HG03558 (cell line): ENCODE data around the gene COL12A1.

ENCODE experiments used
- ATAC-seq: cut with Tn5 transposase; IDR thresholded peaks from one replicate; pipeline ENCODE4 v1.9.1; 2021; ENCODE audit warnings: moderate number of reproducible peaks; ENCODE audit not compliant: unreplicated experiment; ENCODE audit errors: extremely low read depth

COL12A1 gene

DNA sequence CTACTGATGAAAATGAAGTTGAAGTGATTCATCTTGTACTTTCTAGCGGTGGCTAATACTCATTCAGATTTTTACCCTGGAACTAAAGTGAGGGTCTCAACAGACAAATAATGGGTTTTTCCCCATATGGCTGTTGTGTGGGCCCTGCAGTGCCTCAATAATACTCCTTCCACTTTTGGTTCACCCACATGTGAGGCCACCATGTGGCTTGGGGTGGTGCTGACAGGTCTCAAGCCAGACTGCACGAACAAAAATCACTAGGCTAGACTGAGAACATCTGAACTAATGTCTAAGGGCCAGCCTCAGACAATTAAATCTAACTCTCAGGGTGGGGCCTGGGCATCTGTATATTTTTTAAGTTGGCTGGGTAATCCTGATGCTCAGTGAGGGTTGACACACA is 7.9 kb upstream of the COL12A1 start:
- ATAC-seq = no peak

DNA sequence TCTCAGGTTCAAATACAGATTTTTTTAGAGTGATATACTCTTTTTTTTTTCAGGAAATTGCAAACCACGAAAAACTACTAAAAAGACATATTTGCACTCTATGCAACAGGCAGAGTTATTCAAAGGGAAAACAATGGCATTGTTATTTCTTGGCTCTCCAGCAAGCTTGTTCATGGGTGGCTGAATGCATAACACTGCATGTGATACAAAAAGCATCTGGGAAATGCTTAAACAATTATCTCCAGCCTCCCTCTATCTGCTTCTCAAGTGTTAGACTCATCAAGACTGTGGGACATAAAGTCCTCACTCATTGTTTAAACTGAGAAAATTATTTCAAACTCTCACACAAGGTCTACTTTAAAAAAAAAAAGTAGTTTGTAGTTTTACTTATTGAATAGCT is 7.3 kb upstream of the COL12A1 start:
- ATAC-seq = no peak

- ATAC-seq = no peak
Observed at GRCh38 chr6:75211920-75212590, 6.2 kb upstream of the COL12A1 start.

DNA sequence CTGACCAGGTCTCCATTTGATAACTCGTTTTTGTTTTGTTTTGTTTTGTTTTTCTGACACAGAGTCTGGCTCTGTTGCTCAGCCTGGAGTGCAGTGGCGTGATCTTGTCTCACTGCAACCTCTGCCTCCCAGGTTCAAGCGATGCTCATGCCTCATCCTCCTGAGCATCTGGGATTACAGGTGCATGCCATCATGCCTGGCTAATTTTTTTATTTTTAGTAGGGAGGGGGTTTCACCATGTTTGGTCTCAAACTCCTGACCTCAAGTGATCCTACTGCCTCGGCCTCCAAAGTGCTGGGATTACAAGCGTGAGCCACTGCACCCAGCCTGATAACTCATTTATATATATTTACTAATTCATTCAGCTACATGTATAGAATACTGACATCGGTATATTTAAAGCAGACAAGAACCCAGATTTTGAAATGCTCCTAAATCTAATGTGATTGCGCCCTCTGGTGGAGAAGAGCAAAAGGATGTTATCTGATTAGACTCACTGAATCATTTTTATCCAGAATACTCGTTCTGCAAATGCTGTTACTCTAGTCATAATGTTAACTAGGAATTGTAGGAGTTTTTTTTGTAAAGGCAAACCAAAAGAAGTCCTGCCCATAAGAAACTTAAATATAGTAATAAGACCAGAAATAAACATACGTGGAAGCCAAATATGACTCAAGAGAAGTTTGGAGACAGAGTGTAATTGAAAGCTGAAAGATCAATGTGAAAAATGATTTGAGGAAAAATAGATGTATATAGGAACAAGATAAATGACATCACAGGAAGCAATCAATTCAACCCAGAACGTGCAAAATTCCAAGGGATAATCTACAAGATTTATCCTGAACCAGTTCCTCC is 5.3 kb upstream of the COL12A1 start:
- ATAC-seq = no peak

GRCh38 chr6:75209184-75209723 is 3.4 kb upstream of the COL12A1 start:
- ATAC-seq = no peak

- peak; percentile 42 for ATAC-seq
Observed at GRCh38 chr6:75208298-75209183, 2.7 kb upstream of the COL12A1 start.

DNA sequence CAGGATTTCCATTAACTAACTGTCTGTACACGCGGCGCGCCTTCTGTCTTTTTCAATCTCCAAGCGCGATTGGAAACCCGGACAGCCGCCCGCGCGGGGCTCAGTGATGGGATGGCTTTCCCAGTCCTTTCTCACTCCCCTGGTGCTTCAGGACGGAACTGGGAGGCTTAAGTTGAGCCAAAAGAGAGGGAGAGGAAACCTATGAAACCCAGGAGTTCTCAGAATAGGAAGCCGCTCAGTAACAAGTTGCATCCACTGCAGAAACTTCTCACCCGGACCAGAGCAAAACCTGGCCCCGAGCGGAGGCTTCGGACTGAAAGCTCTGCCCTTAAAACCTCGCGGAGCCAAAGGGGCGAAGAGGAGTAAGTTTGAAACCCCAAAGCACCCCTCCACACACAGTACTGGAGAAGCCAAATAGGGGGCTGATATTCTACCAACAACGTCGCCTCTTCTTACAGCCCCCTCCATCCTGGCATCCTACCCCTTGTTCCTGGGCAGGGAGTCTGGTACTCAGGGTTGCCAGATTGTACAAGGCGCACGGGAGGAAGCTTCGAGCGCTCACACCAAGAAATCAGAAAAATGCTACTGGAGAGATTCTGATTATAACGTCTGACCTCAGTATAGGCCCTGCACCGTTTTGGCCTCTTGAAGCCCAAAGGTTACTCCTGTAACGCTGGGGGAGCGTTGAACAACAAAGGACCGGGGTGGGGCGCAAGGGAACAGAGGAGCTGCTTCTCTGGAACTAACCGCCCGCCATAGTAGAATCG is 906 bp upstream of the COL12A1 start:
- no peak for ATAC-seq

DNA sequence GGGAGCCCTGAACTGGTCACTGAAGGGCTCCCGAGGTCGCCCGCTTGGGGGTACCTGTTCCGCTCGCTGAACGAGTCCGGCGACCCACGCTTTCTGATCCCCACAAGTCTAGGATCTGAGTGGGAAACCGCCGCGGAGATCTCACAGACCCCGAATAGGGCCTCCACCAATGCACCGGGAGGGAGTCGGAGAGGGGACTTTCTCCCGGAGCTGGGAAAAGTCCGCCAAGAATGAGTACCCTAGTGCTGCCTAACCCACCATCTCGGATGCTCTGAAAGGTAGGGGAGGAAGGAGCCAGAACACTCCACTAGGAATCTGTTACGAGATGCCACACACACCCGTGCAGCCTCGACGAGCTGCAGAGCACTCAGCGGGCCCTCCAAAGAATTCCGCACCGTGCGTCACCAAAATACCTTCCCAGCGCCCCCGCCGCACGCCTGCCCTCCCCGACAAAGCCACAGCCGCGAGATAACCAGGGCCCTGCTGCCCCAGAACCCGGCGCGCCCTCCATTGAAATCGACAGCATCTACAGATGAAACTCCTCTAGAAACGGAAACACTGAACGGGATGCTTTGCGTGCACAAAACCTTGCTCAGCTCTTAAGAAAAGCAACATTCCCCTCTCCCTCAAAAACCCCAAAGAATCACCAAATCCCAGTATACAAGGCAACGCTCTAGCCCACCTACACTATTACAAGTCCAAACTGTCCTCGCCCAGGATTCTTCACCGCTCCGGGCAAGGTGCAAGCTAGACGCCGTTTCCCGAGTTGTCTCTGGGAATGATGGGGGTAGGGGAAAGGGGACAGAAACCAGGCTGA is 686 bp downstream of the COL12A1 start:
- ATAC-seq = no peak

DNA sequence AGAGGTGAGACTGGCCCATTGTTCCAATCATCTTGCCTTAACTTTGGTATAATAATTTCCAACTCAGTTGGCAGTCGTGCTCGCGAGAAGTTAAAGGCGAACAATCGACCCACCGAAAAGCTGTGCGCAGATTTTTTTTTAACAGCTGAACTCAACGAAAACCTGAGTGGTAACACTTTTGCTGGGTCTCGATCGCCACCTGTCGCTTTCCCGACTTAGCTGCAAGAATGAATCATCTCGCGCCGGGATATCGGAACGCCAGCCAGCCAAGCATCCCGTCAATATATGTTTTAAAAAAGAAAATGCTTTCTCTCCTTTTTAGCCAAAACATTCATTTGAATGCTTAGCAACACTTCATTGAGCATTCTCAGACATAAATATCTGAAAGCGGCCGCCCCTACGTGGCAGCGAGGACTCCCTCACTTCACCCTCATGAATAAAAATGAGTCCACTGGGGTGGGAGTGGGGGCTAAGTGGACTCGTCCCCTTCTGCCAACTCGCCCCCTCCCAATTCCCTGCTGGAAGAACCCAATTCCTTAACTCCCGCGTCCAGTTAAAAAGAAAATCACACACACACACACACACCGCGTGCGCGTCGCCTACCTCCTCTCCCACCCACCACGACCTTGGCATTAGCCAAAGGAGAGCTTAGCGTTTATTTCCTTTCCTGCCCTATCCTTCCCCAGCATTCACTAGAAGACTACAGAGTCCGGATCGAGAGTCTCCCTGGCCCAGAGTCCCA is 1.5 kb downstream of the COL12A1 start:
- ATAC-seq = no peak

GRCh38 chr6:75203721-75204120 is 2.1 kb downstream of the COL12A1 start:
- ATAC-seq = no peak

DNA sequence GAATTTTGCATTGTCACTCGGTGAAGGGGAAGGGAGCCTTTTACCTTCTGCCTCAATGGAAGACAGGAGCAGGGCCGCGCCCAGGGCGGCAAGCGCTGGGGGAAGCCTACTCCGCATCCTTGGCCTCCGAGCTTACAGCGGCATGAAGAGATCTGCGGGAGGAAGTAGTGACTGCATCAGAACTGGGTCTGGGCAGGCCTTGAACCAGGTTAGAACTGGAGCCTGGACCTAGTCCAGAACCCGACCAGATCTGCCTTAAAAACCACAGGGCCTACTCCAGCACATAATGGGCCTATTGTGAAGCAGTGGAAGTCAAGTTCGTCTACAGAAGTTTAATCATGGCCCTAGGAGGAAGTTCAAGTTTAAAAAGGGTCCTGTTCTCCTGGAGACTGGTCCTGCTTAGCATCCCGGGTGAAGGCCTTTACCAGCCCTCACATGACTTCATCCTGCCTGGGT is 3.1 kb downstream of the COL12A1 start:
- ATAC-seq = no peak

- ATAC-seq = no peak
Observed at GRCh38 chr6:75201901-75202672, 3.8 kb downstream of the COL12A1 start.

- no peak for ATAC-seq
Observed at GRCh38 chr6:75201021-75201420, 4.8 kb downstream of the COL12A1 start.

DNA sequence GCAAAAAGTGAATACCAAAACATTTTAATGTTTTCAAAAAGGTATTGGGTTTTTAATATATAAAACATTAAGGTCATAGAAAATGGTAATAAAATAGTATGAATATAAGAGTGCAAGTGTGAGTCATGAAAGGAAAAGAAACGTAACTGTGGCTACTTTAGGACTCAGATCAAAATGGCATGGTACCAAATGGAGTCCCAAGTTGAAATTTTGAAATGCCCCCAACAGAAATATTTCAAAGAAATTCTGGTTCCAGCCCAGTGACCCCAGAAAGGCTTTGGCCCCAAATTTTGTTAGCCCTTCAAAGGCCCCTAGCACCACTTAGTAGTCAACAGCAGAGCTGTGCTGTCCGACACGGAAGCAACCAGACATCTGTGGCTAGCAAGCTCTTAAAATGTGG is 6.0 kb downstream of the COL12A1 start:
- no peak for ATAC-seq

DNA sequence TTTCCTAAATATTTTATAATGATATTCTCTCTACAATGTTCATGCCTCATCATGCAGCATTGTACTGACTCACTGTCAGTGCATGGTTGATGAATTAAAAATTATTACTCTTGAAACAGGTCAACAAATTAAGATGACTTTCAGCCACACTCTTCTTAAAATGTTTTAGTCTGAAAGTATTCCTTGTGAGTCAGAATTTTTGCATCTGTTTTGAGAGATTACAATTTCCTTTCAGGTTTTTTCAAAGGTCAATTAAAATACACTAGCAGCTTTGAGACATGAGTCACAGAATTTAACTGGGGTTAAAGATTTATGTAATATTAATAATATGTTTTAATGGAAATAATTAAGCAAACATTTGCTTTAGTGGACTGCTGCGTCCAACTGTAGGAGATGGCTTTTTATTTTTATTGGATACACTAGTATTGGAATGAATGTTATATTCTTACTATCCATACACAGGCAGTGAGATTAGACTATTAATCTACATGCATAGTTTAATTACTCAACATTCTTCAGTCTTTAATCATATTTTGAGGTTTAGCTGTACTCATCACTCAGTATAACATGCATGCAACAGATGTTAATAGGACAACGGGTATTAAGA is 9.7 kb downstream of the COL12A1 start:
- ATAC-seq = no peak

DNA sequence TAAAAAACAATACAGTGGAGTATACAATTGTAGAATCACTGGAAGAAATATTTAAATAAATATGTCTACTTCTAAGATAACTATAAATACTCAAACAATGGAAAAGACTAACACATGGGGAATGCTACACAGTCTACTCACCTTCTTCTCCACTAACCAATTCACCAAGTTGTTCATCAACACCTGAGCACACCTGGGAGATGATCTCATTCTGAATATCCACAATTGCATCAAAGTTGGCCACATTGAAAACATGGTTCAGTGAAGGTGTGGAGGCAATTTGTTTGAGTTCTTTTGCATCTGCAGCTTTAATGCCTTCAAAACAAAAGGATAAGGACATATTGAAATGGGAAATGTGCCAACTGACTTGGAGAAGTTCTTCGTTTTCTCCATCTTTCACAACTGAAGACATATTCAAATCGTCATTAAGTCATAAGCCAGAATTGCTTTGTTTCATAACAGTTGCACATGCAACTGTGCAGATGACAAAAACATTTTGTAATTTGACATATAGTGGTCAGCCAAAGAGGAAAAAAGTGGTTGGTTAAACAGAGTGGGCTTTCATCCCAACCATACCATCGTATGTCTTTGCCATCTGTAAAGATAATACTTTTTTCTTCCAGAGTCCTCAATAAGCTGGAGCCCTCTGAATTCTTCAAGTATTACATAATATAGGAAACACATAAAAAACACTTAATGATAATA is 17.5 kb downstream of the COL12A1 start:
- ATAC-seq = no peak
